ENCODE measurements around the gene CPNE2. TPM values are rescaled to one million over a fixed set of nuclear protein-coding genes. Genes with fewer than 3 reads are reported as not detected.

Gene CPNE2
- total and polyA plus RNA-seq, 8 donors: 49.4 to 72.1 (median 67.5) TPM

DNA sequence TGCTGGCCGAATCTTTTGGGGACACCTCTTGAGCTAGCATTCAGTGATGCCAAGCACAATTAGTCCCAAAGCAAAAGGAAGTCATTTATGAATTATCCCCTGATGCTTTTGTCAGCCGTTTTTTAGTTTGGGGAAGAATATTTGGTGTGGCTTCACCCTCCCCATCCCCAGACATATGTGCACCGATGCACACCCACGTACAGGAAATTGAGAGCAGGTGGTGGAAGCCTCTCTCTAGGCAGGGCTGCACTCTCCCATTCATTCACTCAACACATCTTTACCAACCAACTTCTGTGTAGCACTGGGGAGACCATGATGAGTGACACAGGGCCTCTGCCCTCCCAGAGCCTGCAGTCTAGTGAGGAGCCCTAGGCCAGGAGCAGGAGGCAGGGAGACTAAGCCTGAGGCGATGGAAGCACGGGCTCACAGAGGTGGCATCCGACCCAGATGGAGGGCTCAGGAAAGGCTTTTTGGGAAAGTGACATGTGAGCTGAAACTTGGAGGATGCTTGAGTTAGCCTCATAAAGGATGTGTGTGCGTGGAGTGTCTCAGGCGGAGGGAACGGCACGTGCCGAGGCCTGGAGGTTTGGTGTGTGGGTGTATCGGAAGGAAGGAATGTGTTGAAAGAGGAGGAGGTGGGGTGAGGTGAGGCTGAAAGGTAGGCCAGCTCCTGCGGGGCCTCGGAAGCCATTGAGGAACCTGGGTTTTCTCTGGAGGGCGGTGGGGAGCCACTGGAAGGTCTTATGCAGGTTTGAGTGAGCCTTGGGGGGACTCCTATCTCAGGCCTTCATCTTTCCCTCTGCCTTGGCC is 49.6 kb downstream of the CPNE2 start:
- Histone ChIP-seq H3K9me3 (no peaks in the 10 kb centered on the region), H3K4me3 (no peak overlapping the region), H3K27ac (peak overlapping the region in 1 of 2 donors; percentile 28), H3K4me1 (peaks cover 1 to 67% of the 10 kb centered on the region in 2 donors), H3K36me3 (peaks cover 0 to 16% of the 10 kb centered on the region in 2 donors), H3K27me3 (no peaks in the 10 kb centered on the region)
- TF ChIP-seq, protein P1, sequence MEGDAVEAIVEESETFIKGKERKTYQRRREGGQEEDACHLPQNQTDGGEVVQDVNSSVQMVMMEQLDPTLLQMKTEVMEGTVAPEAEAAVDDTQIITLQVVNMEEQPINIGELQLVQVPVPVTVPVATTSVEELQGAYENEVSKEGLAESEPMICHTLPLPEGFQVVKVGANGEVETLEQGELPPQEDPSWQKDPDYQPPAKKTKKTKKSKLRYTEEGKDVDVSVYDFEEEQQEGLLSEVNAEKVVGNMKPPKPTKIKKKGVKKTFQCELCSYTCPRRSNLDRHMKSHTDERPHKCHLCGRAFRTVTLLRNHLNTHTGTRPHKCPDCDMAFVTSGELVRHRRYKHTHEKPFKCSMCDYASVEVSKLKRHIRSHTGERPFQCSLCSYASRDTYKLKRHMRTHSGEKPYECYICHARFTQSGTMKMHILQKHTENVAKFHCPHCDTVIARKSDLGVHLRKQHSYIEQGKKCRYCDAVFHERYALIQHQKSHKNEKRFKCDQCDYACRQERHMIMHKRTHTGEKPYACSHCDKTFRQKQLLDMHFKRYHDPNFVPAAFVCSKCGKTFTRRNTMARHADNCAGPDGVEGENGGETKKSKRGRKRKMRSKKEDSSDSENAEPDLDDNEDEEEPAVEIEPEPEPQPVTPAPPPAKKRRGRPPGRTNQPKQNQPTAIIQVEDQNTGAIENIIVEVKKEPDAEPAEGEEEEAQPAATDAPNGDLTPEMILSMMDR (IDR thresholded peaks at IDR 0.05): no peak
- intact Hi-C loops (cut with DNase I): no loop called here
- ATAC-seq: no peak
- peak in 1 of 4 donors; percentile 55 for DNase-seq

DNA sequence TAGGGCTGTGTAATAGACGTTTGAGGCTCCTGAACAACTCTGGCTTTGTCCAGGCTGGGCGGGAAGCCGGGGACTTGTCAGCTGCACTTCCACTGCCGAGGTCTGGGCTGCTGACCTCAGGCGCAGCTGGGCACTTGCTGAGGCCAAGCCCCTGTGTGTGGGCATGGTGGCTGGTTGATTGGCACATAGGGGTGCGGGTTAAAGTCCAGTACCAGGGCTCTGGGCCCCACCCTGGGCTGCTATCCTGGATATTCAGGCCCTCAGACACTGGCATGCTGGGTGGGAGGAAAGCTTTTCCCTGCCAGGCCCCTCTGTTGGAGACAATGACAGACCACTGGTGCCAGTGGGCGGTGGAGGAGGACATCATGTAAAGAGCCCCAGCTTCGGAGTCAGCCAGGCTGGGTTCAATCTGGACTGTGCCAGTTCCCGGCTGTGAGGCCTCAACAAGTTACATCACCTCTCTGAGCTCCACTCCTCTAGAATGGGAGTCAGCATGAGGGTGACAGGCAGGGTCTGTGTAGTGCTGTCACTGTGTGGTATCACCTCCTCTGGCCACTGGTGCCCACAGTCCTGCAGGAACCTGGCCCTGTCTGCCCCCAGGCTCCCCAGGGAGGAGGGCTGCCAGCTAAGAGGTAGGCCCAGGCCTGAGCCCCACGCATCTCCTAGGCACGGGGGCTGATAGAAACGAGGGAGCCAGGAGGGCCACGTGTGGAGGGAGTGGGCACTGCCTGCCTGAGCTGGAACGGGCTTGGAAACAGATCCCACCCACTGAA is 51.0 kb downstream of the CPNE2 start:
- H3K4me1 ChIP-seq: peaks cover 5 to 80% of the 10 kb centered on the region in 2 donors
- H3K27ac ChIP-seq: peak overlapping the region in 1 of 2 donors; percentile 53
- ATAC-seq (no peak), DNase-seq (peak in 1 of 4 donors; percentile 50)
- H3K27me3 ChIP-seq: no peaks in the 10 kb centered on the region
- no peak overlapping the region for H3K4me3 ChIP-seq
- intact Hi-C loops (cut with DNase I): no loop called here
- TF ChIP-seq, protein P1 (IDR thresholded peaks at IDR 0.05): no peak
- H3K9me3 ChIP-seq: no peaks in the 10 kb centered on the region
- H3K36me3 ChIP-seq: peaks cover 0 to 3% of the 10 kb centered on the region in 2 donors

DNA sequence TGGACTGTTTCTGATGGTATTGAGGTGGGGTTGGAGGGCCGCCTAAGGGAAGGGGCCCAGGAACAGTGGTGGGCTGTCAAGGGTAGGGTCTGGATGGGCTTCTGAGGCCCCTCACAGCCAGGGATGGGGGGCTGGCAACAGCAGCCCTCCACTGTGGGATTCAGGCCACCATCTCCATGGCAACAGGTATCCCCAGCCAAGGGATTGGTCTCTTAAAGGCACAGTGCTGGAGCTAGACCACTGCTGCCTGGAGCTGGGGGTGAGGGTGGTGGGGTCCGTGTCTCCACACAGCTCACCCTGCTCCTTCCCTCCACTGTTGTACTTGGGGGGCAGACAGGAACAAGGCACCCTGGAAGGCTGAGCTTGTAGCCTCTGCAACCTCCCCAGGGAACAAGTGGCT is 51.6 kb downstream of the CPNE2 start:
- ATAC-seq: no peak
- H3K9me3 ChIP-seq: no peaks in the 10 kb centered on the region
- H3K27ac ChIP-seq: peak overlapping the region in 1 of 2 donors; percentile 53
- intact Hi-C loops (cut with DNase I): no loop called here
- H3K36me3 ChIP-seq: peaks cover 0 to 6% of the 10 kb centered on the region in 2 donors
- no peaks in the 10 kb centered on the region for H3K27me3 ChIP-seq
- TF ChIP-seq, protein P1 (IDR thresholded peaks at IDR 0.05): no peak
- H3K4me1 ChIP-seq: peaks cover 5 to 86% of the 10 kb centered on the region in 2 donors
- DNase-seq: peak in 1 of 4 donors; percentile 8
- H3K4me3 ChIP-seq: no peak overlapping the region

DNA sequence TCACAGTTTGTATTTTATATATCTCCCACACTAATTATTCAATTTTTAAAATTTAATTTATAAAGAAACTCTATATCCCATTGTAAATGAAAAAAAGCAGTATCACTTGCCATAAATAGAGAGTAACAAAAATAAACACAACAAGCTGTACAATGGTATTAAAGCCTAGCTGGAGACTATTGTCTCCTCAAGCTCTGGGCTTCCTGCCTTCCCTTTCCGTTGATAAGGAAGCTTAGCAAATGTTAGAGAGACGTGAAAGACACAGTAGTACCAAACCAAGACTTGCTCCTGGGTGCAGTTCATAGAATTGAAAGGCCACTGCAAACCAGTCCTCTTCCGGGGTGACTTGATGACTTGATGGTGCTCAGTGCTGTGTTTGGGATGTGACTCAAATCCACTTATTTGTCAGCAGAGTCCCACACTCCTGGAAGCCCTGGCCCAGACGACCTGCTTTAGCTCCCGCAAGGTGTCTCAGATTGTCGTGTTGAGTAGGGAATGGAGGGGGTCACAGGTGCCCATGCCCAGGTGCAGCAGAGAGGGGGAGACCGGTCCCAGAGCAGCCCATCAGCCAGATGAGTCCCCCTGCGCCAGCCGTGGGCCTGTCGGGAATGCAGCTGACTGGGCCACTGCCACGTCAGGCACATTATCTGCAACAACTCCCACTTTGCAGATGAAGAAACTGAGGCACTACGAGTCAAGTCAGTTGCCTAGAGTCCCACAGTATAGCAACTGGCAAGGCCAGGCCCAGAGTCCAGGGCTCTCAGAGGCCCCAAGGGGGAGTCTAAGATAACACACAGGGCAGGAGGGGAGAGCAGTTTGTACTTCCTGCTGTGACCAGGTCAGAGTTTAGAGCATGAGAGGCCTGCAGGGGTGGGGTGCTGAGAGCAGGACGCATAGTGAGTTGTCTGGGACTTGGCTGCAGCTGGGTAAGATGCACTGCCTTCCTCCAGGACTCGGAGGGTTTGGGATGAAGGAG is 53.0 kb downstream of the CPNE2 start:
- Histone ChIP-seq H3K9me3 (no peaks in the 10 kb centered on the region), H3K27ac (peak overlapping the region; percentile 13 to 67), H3K4me3 (no peak overlapping the region), H3K27me3 (no peaks in the 10 kb centered on the region), H3K4me1 (peaks cover 5 to 74% of the 10 kb centered on the region in 2 donors), H3K36me3 (peaks cover 0 to 12% of the 10 kb centered on the region in 2 donors)
- ATAC-seq: no peak
- intact Hi-C loops (cut with DNase I): no loop called here
- TF ChIP-seq, protein P1 (IDR thresholded peaks at IDR 0.05): no peak
- peak in 1 of 4 donors; percentile 53 for DNase-seq

All from left lung (tissue), 10 donors.